ENCODE results near the gene RNF166.

The RNF166 gene

GRCh38 chr16:88705801-88706228 is 393 bp downstream of the RNF166 start:
- DNase-seq, result peak in 2 of 14 donors; percentile 30 to 54

- DNase-seq, result peak in 9 of 14 donors; percentile 12 to 59 (median 38)
These were observed 1.0 kb downstream of the RNF166 start for GRCh38 chr16:88705076-88705684.

- DNase-seq, result peak in 9 of 14 donors; percentile 17 to 77 (median 38)
These were observed 2.5 kb downstream of the RNF166 start for GRCh38 chr16:88703486-88704309.

- no peak for DNase-seq
These were observed 3.6 kb downstream of the RNF166 start for GRCh38 chr16:88702371-88703210.

- DNase-seq, result no peak
These were observed 4.4 kb downstream of the RNF166 start for GRCh38 chr16:88701581-88702370.

GRCh38 chr16:88700636-88701482 is 5.3 kb downstream of the RNF166 start:
- peak in 11 of 14 donors; percentile 8 to 80 (median 58) for DNase-seq

GRCh38 chr16:88700322-88700635 is 5.9 kb downstream of the RNF166 start:
- DNase-seq, result no peak

GRCh38 chr16:88699180-88699579 is 7.0 kb downstream of the RNF166 start:
- DNase-seq, result no peak

GRCh38 chr16:88698646-88699045 is 7.6 kb downstream of the RNF166 start:
- DNase-seq, result no peak

GRCh38 chr16:88697831-88698615 is 8.2 kb downstream of the RNF166 start:
- DNase-seq, result no peak

- DNase-seq, result no peak
These were observed 8.9 kb downstream of the RNF166 start for GRCh38 chr16:88697116-88697830.

- no peak for DNase-seq
These were observed 9.8 kb downstream of the RNF166 start for GRCh38 chr16:88696441-88696840.

- DNase-seq, result no peak
These were observed 10.5 kb downstream of the RNF166 start for GRCh38 chr16:88695753-88696152.

- no peak for DNase-seq
These were observed 11.0 kb downstream of the RNF166 start for GRCh38 chr16:88695218-88695617.

GRCh38 chr16:88694221-88695087 is 11.8 kb downstream of the RNF166 start:
- DNase-seq, result no peak

GRCh38 chr16:88693420-88694177 is 12.6 kb downstream of the RNF166 start:
- no peak for DNase-seq

GRCh38 chr16:88692861-88693260 is 13.3 kb downstream of the RNF166 start:
- no peak for DNase-seq

Measured in C1 segment of cervical spinal cord (tissue), 14 donors.